GM21786 (cell line): ENCODE data around the gene COL27A1.
"Not testable (repeated sequence)": the region's sequence is repeated elsewhere in the genome, so short reads cannot be mapped to it uniquely, and the experiment has no call there.

Source experiments
- ATAC-seq: cut with Tn5 transposase; IDR thresholded peaks from one replicate; pipeline ENCODE4 v1.9.1; 2021; ENCODE audit not compliant: unreplicated experiment

COL27A1 gene

DNA sequence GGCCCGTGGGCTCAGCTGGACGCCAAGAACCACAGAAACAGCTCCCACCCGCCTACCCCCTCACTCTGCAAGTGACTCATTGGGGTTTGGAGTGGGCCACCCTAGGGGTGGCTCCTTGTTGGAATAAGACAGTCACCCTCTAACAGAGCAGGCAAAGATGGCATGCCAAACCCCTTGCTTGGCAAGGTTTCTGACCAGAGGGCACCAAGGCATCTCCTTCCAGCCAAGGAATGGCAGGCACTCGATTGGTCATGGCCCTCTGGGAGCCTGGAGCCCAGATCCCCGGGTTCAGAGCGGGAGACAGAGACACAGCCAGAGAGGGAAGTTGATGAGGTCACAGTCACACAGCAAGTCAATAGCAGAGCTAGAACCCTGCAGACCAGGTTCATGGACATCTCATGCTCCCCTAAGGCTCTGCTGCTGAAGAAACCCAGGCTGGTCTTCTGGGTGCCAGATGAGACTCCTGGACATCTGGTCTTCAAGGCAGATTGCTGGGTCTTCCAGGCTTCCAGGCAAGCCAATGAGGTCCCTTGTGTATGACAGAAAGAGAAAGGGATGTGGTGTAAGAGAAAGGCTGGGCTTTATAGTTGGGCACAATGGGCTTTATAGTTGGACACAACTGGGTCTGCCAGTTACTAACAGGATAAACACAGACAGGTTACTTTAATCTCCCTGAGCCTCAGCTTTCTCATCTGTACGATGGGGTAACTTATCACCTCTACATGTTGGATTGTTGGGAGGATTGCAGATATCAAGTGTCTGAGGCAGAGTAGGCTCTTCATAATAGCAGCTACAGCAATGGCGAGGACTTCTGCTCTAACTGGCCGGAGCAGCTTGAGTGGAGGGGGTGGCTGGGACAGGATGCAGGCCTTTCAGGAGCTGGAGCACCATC, 33.0 kb upstream of the COL27A1 start:
- no peak for ATAC-seq

DNA sequence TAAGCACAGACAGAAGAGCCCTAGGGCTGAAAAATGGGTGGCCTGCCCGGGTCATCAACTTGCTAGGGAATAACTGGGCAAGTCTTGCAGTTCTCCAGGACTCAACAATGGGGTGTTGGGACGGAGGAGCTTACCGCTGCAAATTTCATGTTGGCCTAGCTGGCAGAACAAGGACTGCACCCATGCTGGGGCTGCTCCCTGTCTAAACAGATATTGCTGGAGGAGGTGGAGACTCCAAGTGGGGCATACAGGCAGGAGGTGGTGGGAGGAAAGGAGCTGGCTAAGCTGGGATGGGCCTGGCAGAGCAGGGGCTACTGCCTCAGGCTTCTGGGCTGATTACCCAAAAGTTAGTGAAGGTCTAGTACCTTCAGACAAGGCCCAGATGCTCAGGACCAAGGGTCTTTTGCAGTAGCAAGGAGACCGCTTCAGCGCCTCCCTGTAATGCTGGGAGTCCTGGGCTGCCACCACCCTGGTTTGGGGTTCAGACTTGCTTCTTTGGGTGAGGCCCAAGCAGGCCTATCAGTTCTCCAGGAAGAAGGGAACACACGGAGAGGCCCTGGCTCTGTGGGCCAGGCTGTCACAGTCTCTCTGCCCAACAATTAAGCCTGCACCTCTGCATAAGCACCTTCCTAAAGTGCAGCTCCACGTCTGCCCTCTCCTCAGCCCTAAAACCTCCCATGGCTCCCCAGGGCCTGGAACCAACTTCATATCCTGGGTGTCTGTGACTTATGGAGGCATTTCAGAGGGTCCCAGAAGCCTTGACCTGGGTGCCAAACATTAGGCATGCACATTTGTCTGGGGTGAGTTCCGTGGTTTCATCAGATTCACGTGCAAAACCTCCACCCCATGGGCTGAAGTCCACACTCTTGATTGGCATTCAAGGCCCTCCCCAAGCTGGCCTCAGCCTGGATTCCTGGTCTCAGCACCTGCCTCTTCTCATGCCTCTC, 32.0 kb upstream of the COL27A1 start:
- ATAC-seq = no peak

GRCh38 chr9:114124138-114124537, 31.2 kb upstream of the COL27A1 start:
- ATAC-seq = no peak

DNA sequence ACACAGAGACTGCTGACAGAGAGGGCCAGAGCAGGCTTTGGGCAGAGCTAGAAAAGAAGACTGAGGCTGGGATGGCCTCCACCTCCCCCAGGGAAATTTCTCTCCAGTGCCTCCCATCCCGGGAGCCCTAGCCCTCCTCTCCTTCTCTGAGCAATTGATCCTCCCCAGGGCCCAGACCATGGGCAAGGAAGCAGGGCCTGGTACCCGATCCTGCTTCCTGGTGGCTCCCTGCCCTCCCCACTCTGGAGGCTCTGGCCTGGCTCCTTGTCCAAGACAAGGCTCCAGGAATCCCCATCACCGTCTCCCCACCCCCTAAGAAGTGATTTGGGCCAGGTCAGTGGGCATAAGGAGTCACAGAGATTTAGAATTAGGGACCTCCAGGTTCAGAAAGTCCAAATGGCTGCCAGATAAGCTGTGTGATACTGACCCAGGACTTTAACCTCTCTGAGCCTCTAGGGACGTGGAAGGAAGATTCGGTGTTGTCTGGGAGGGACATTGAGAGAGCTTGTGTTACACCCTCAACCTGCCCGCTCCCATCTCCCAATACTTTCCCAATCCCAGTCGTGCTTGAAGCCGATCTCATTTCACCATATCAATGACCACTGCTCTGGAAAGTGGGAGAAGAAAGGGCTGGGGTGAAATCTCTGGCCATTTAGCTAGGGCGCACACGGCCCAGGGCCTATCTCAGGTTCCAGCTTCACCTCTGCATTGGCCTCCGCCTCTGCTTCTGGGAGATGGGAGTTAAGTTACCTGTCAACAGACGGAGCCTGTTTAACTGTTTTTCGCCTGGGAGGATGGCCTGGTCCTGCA, 30.5 kb upstream of the COL27A1 start:
- ATAC-seq = no peak

- ATAC-seq = no peak
These were observed 29.8 kb upstream of the COL27A1 start for GRCh38 chr9:114125476-114126013.

GRCh38 chr9:114126247-114127060, 28.9 kb upstream of the COL27A1 start:
- no peak for ATAC-seq

DNA sequence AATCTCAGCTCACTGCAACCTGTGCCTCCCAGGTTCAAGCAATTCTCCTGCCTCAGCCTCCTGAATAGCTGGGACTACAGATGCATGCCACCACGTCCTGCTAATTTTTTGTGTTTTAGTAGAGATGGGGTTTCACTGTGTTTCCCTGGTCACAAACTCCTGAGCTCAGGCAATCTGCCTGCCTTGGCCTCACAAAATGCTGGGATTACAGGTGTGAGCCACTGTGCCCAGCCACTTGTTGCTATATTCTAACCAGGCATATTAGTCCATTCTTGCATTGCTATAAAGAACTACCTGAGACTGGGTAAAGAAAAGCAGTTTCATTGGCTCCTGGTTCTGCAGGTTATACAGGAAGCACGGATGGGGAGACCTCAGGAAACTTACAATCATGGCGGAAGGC, 26.6 kb upstream of the COL27A1 start:
- ATAC-seq = not testable (repeated sequence)

DNA sequence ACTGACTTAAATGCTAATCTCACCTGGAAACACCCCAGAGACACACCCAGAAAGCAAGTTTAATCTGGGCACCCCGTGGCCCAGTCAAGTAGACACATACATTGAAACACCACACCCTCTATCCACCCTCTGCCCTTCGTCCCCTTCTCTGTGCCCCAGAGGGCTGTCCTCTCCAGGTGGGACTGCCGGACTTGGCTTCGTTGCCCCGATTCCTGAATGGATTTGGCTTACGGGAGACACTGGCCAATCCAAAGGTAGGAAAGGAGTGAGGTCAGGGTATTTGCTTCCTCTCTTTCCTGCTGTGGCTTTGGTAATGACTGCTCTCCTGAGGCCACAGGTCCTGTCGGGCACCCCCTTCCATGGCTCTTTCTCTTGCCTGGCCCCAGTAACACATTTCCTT, 25.2 kb upstream of the COL27A1 start:
- ATAC-seq = no peak

GRCh38 chr9:114130624-114131277, 24.6 kb upstream of the COL27A1 start:
- no peak for ATAC-seq

GRCh38 chr9:114131808-114132549, 23.4 kb upstream of the COL27A1 start:
- no peak for ATAC-seq

GRCh38 chr9:114132550-114132918, 22.8 kb upstream of the COL27A1 start:
- no peak for ATAC-seq

GRCh38 chr9:114134827-114135396, 20.4 kb upstream of the COL27A1 start:
- ATAC-seq = no peak

GRCh38 chr9:114137831-114138230, 17.5 kb upstream of the COL27A1 start:
- ATAC-seq = no peak

DNA sequence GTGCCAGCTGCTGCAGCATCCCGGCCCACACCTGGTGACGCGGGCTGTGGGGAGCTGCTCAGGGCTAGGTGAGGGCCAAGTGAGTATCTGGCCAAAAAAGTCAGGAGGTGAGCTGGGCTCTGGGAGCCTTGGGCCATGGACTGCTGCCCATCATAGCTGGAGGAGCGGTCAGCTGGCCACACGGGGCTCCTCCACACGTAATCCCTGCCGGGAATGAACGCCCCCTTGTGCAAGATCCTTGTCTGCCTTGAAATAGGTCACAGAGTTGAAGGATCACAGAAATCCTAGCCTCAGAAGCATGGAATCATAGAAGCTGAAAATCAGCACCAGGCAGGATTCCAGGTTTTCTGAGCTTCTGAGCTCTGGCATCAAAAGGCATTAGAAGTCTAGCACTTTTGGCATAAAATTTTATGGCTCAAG, 16.8 kb upstream of the COL27A1 start:
- ATAC-seq = no peak

GRCh38 chr9:114139071-114139470, 16.3 kb upstream of the COL27A1 start:
- no peak for ATAC-seq

DNA sequence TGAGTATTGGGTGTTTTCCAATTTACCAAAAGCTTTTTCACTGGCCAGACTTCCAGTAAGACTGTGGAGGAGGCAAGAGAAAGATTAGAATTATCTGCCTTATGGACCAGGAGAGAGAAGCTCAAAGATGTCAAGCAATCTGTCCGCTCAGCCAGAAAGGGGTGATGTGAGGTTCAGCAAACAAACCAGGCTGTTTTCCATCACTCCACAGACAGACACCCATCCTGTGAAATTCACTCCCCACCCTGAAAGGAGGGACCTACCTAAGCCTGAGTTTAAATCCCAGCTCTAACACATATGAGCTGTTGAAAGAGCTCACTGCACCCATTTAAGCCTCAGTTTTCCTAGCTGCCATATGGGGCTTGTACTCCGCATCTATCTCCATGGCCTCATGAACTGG, 14.9 kb upstream of the COL27A1 start:
- no peak for ATAC-seq

GRCh38 chr9:114140850-114141249, 14.5 kb upstream of the COL27A1 start:
- no peak for ATAC-seq
